ENCODE data around the gene TNFAIP8.

The TNFAIP8 gene

GRCh38 chr5:119330367-119331183, 25.2 kb upstream of the TNFAIP8 start:
- DNase-seq = no peak

GRCh38 chr5:119331566-119332095, 24.2 kb upstream of the TNFAIP8 start:
- no peak for DNase-seq

- no peak for DNase-seq
Observed at GRCh38 chr5:119332208-119332607, 23.6 kb upstream of the TNFAIP8 start.

- DNase-seq = no peak
Observed at GRCh38 chr5:119332978-119333401, 22.8 kb upstream of the TNFAIP8 start.

- no peak for DNase-seq
Observed at GRCh38 chr5:119333421-119333851, 22.4 kb upstream of the TNFAIP8 start.

GRCh38 chr5:119335261-119335677, 20.6 kb upstream of the TNFAIP8 start:
- no peak for DNase-seq

- no peak for DNase-seq
Observed at GRCh38 chr5:119336262-119336661, 19.6 kb upstream of the TNFAIP8 start.

GRCh38 chr5:119336845-119337580, 18.8 kb upstream of the TNFAIP8 start:
- DNase-seq = no peak

GRCh38 chr5:119338326-119338946, 17.4 kb upstream of the TNFAIP8 start:
- no peak for DNase-seq

- no peak for DNase-seq
Observed at GRCh38 chr5:119339344-119339743, 16.5 kb upstream of the TNFAIP8 start.

- DNase-seq = no peak
Observed at GRCh38 chr5:119339965-119340364, 15.9 kb upstream of the TNFAIP8 start.

GRCh38 chr5:119340597-119341218, 15.1 kb upstream of the TNFAIP8 start:
- DNase-seq = no peak

GRCh38 chr5:119341452-119342349, 14.1 kb upstream of the TNFAIP8 start:
- no peak for DNase-seq

GRCh38 chr5:119342406-119342805, 13.4 kb upstream of the TNFAIP8 start:
- DNase-seq = no peak

- DNase-seq = no peak
Observed at GRCh38 chr5:119343052-119343451, 12.8 kb upstream of the TNFAIP8 start.

GRCh38 chr5:119343766-119344165, 12.1 kb upstream of the TNFAIP8 start:
- no peak for DNase-seq

- DNase-seq = no peak
Observed at GRCh38 chr5:119344231-119344630, 11.6 kb upstream of the TNFAIP8 start.

- no peak for DNase-seq
Observed at GRCh38 chr5:119345861-119346260, 10.0 kb upstream of the TNFAIP8 start.

GRCh38 chr5:119346394-119346793, 9.4 kb upstream of the TNFAIP8 start:
- no peak for DNase-seq

- DNase-seq = no peak
Observed at GRCh38 chr5:119347574-119347973, 8.2 kb upstream of the TNFAIP8 start.

- no peak for DNase-seq
Observed at GRCh38 chr5:119347991-119348390, 7.8 kb upstream of the TNFAIP8 start.

GRCh38 chr5:119353213-119353612, 2.6 kb upstream of the TNFAIP8 start:
- no peak for DNase-seq
